Fibroblast of pulmonary artery (primary cell): ENCODE results near the gene OBI1.

Source experiments
- DNase-seq: peaks from one replicate; pipeline ENCODE4 v3.0.0-alpha.2; 2010; ENCODE audit warnings: low read depth
- H3K4me3 ChIP-seq: replicated peaks from 2 replicates; pipeline ENCODE4 v1.5.1; 2011; ENCODE audit warnings: low read depth, mild to moderate bottlenecking, control low read depth, low read length, moderate library complexity
- CTCF ChIP-seq: IDR thresholded peaks from 2 replicates; pipeline ENCODE4 v1.5.1; 2011; ENCODE audit warnings: mild to moderate bottlenecking, control low read depth, low read length, inconsistent platforms; ENCODE audit errors: missing control alignments

The OBI1 gene

GRCh38 chr13:78604782-78605611 lies 54.0 kb downstream of the OBI1 start:
- no peak overlapping the region for H3K4me3 ChIP-seq
- TF ChIP-seq CTCF, result peak; percentile 0
- DNase-seq, result no peak

GRCh38 chr13:78603240-78603957 lies 55.6 kb downstream of the OBI1 start, which contains the start of gene POU4F1:
POU4F1 (minus strand) TSS chr13:78603552; CDS start chr13:78603326, 226 bp downstream.
- peak; percentile 29 for DNase-seq
- H3K4me3 ChIP-seq, result peak within 1 kb of the TSS; percentile 17
- no peak for TF ChIP-seq CTCF

GRCh38 chr13:78602561-78603239 lies 56.3 kb downstream of the OBI1 start:
- TF ChIP-seq CTCF, result no peak
- H3K4me3 ChIP-seq, result peak overlapping the region; percentile 17
- no peak for DNase-seq

GRCh38 chr13:78601874-78602560 lies 56.9 kb downstream of the OBI1 start:
- no peak overlapping the region for H3K4me3 ChIP-seq
- no peak for DNase-seq
- TF ChIP-seq CTCF, result no peak

GRCh38 chr13:78601124-78601873 lies 57.7 kb downstream of the OBI1 start:
- H3K4me3 ChIP-seq, result no peak overlapping the region
- no peak for TF ChIP-seq CTCF
- DNase-seq, result peak; percentile 33

- no peak for TF ChIP-seq CTCF
- no peak for DNase-seq
- no peak overlapping the region for H3K4me3 ChIP-seq
These were observed 58.6 kb downstream of the OBI1 start for GRCh38 chr13:78600280-78600883.
